G401 (cell line): Measurements from ENCODE around the gene GPRASP2. TPM values are rescaled to one million over a fixed set of nuclear protein-coding genes. Genes with fewer than 3 reads are reported as not detected.
"Not testable (repeated sequence)": the region's sequence is repeated elsewhere in the genome, so short reads cannot be mapped to it uniquely, and the experiment has no call there.

Source experiments
- DNase-seq: peaks from one replicate; pipeline ENCODE4 v3.0.0-alpha.2; 2015; ENCODE audit warnings: low spot score
- in situ Hi-C: cut with HindIII; loops from 2 replicates; pipeline ENCODE4 v1.10.0; 2016; ENCODE audit warnings: low sequenced_read_pairs, mixed read lengths
- total RNA-seq: library from RNA; depleted of rRNA; stranded (reverse); fragments of >200 nt; shearing (Covaris generic); gene quantifications from 2 replicates; pipeline ENCODE4 v1.2.3, GENCODE V29; 2014; rRNA removed

Gene GPRASP2
- total RNA-seq, result 21.1 and 43.9 TPM in 2 replicates

DNA sequence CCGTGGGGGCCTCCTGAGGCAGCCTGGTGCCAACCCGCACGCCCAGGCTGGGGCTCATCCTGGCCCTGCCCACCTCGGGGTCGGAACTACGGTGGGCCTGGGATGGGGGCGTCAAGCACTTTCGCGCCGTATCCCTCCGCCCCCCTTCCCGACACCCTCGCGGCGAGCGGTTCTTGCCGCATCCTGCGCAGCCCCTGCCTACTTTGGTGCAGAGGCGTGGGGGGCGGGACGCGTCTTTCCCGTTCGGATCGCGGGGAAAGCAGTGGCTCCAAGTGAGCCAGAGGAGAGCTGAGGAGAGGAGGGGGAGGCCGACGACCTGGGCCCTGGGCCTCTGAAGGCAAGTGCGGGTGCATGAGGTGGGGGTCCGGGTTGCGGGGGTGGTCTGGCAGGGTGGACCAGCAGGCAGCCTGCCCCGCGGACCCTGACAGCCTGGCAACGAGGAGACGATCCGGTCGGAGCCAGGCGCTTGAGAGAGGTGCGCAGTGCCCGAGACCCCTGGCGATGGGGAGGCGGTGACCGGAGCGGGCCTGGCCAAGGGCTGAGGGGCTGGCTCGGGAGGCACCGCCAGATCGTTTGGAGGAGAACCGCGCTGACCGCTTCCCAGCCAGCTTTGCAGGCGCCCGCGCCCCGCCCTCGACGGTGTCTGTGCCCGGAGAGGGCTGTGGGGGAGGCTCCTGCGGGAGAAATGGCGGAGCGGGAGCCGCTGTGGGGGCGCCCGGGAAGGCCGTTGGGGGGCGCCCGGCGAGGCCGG, at the start of gene GPRASP2:
Gene GPRASP2 (plus strand): TSS at position 233 of the 751 bp plus-strand sequence. CDS start 2,422 bp downstream, outside the sequence.
- DNase-seq, result peak; percentile 66
- in situ Hi-C loops, result no loop called here

DNA sequence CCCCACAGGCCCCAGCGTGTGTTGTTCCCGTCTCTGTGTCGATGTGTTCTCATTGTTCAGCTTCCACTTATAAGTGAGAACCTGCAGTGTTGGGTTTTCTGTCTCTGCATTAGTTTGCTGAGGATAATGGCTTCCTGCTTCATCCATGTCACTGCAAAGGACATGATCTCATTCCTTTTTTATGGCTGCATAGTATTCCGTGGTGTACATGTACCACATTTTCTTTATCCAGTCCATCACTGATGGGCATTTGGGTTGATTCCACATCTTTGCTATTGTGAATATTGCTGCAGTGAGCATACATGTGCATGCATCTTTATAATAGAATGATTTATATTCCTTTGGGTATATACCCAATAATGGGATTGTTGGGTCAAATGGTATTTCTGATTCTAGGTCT, 48.4 kb upstream of the GPRASP2 start:
- in situ Hi-C loops, DNase-seq: not testable (repeated sequence)

DNA sequence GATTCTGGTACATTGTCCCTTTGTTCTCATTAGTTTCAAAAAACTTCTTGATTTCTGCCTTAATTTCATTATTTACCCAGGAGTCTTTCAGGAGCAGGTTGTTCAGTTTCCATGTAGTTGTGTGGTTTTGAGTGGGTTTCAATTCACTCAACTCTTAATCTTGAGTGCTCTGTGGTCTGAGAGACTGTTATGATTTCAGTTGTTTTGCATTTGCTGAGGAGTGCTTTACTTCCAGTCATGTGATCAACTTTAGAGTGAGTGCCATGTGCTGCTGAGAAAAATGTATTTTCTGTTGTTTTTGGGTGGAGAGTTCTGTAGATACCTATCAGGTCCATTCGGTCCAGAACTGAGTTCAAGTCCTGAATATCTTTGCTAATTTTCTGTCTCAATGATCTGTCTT, 45.2 kb upstream of the GPRASP2 start:
- DNase-seq, in situ Hi-C loops: not testable (repeated sequence)

DNA sequence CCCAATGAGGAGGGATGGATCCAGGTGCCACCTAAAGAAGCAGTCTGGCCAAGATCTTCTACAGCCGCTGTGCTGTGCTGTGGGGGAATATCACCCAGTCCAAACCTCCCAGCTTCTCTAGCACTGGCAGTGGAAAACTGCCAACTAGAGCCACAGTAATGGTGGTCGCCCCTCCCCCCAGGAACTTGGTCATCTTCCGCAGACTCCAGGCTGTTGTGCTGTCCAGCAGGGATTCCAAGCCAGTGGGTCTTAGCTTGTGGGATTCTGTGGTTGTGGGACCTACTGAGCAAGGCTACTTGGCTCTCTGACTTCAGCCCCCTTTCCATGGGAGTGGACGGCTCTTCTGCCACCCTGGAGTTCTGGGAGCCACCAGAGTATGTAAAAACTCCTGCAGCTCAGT, 42.7 kb upstream of the GPRASP2 start:
- in situ Hi-C loops, result no loop called here
- no peak for DNase-seq

DNA sequence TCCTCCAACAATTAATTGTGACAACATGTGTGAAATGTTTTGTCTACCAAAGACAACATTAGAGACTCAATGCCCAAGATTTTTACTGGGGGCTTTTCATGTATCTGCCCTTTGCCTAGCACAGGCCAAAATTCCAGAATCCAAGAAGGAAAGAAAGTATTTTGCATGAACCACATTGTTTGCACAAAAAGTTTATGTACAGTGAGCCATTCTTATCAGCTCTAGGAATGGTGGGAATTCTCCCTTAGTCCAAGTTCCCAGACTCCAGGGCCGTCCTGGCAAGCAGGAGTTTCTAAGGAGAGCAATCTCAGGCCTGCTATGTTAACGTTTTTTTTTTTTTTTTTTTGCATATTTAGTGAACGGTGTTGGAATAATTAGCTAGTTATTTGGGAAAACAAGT, 39.4 kb upstream of the GPRASP2 start:
- DNase-seq, result no peak
- in situ Hi-C loops, result no loop called here

DNA sequence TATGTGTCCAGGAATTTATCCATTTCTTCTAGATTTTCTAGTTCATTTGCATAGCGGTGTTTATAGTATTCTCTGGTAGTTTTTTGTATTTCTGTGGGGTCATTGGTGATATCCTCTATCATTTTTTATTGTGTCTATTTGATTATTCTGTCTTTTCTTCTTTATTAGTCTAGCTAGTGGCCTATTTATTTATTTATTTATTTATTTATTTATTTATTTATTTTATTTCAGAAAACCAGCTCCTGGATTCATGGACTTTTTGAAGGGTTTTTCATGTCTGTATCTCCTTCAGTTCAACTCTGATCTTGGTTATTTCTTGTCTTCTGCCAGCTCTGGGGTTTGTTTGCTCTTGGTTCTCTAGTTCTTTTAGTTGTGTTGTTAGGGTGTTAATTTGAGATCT, 34.8 kb upstream of the GPRASP2 start:
- DNase-seq, in situ Hi-C loops: not testable (repeated sequence)

DNA sequence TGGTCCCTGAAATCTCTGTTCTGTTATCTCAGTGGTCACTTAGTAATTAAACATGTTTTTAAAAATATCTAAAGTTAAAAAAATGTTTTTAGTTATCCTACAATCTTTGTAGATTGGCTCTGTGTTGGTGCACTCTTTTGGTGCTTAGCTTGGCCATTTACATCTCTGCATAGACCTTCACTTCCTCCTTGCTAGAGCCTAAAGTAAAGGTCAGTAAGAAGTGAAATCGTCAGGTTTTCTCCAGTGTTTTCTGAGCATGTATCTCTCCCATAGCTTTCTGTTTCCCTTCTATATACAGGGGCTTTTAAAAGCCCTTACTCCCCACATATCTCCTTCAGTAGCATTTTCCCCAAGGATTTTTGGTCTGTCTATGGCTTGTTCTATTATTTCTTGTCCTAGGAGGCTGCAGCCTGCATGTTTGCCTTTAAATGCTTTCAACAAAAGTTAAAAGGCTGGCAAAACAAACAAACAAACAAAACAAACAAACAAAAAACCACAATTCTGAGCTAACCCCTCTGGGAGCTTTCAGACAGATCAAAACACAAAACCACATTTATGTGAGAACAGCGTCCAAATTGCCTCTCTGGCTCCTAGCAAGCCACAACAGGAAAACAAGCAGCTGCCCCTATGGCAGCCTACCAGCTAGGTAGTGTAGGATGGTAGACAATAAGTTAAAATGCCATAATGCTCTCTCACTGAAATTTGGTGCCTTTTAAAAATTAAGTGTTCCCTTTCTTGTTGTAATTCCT, 27.3 kb upstream of the GPRASP2 start:
- in situ Hi-C loops, result no loop called here
- peak; percentile 30 for DNase-seq

DNA sequence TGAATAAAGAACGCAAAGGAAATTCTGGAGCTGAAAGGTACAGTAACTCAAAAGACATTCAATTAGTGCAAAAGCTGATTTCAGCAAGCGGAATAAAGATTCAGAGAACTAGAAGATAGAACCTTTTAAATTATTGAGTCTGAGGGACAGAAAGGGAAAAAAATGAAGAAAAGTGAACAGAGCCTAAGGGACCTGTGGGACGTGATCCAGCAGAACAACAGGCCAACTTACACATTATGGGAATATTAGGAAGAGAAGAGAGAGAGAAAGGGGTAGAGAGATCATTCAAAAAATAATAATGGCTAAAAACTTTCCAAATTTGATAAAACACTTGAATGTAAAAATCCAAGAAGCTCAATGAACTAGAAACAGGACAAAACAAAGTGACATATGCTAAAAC, 17.5 kb upstream of the GPRASP2 start:
- no peak for DNase-seq
- in situ Hi-C loops, result no loop called here

DNA sequence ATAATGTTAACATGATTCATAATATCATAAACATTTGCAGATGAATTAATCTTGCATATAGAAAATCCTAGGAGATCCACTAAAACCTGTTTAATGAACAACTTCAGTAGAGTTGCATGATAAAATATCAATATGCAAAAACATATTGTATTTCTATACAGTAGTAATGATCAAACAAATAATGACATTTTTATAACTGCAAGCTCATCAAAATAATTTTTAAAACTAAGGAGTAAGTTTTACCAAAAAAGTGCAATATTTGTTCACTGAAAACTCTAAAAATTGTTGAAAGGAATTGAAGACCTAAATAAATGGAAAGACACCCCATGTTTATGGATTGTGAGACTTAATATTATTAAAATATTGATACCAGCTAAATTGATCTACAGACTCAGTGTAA, 15.9 kb upstream of the GPRASP2 start:
- in situ Hi-C loops, result no loop called here
- DNase-seq, result no peak

DNA sequence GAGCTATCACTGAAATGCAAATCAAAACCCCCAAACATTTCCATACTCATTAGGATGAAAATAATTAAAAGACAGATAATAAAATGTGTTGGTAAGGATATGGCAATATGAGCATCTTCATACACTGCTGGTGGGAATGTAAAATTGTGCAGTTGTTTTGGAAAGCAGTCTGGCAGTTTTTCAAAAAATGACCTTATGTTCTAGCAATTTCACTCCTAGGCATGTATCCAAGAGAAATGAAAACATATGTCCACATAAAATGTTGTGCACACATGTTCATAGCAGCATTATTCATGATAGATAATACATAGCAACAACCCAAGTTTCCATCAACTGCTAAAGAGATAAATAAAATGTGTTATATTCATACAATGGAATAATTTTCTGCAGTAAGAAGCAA, 14.8 kb upstream of the GPRASP2 start:
- in situ Hi-C loops, result no loop called here
- DNase-seq, result no peak

DNA sequence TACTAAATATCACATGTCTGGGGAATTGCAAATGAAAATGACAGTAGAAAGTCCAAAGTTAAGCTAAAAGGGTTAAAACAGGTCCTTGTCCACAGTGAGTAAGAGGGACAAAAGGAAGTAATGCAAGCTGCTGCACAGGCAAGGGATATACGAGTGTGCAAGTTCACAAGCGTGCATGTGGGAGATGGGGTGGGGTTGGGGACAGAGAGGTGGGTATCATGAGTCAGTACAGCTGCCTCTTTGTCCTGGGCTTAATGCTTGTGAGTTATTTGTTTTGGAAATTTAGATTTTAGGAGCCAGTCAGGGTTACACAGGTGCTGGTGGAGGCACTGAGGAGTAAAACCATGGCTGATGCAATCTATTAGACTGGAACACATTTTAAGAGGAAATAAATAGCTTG, 3.3 kb upstream of the GPRASP2 start:
- DNase-seq, result no peak
- in situ Hi-C loops, result no loop called here

DNA sequence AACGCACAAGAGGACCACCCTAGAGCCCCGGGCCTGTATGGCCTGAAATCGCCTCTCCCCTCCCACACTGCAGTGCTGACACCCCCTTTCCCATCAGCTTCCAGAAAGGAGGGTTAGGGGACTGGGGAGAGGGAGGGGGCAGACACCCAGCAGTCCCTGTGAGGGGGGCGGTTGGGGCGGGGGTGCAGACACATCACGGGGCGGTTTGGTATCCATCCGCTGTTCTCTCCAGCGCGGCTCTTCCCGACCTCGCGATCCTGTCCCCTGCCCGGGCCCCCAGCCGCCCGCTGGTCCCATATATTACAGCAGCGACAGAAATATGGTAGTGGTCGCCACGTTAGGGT, 404 bp upstream of the GPRASP2 start:
- in situ Hi-C loops, result no loop called here
- no peak for DNase-seq

DNA sequence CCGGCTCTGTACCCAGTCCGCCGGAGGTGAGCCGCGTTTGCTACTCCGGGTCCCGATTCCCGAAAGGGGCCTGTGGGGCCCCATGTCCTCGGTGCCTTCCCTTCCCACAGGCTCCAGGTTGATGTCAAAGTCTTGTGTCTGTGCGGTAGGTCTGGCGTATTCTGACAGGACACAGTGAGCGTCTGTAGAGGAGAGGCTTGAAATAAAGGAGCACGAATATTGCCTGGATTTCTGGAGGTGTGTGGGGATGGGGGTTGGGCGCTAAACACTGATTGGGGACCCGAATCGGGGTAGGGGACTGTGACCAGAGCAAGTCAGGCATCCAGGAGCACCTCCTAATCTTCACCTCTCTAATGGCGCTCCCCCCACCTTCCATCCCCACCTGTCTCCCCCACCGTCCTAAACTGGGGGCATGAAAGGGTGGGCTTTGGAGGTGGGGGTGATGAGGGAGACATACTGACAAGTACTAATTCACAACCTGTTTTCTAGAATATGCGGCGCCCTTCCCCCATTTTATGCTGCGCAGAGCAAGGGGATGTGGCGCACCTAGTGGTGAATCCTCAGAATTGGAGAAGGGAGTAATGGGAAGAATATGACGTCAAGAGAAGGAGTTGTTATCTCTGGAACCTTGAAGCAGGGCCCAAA, 855 bp downstream of the GPRASP2 start:
- DNase-seq, result peak; percentile 83
- in situ Hi-C loops, result no loop called here

DNA sequence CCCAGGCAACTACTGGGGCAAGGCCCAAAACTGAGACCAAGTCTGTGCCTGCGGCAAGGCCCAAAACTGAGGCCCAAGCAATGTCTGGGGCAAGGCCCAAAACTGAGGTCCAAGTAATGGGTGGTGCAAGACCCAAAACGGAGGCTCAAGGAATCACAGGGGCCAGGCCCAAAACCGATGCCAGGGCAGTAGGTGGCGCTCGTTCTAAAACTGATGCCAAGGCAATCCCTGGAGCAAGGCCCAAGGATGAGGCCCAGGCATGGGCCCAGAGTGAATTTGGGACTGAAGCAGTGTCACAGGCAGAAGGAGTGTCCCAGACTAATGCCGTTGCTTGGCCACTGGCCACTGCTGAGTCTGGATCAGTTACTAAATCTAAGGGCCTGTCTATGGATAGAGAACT, 2.7 kb downstream of the GPRASP2 start:
- in situ Hi-C loops, result no loop called here
- DNase-seq, result no peak

DNA sequence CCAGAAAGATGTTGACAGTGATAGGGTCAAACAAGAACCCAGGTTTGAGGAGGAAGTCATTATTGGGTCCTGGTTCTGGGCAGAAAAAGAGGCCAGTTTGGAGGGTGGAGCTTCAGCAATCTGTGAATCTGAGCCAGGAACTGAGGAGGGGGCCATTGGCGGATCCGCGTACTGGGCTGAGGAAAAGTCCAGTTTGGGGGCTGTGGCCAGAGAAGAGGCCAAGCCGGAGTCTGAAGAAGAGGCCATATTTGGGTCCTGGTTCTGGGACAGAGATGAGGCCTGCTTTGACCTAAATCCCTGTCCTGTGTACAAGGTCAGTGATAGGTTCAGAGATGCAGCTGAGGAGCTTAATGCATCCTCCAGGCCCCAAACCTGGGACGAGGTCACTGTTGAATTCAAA, 3.7 kb downstream of the GPRASP2 start:
- in situ Hi-C loops, result no loop called here

DNA sequence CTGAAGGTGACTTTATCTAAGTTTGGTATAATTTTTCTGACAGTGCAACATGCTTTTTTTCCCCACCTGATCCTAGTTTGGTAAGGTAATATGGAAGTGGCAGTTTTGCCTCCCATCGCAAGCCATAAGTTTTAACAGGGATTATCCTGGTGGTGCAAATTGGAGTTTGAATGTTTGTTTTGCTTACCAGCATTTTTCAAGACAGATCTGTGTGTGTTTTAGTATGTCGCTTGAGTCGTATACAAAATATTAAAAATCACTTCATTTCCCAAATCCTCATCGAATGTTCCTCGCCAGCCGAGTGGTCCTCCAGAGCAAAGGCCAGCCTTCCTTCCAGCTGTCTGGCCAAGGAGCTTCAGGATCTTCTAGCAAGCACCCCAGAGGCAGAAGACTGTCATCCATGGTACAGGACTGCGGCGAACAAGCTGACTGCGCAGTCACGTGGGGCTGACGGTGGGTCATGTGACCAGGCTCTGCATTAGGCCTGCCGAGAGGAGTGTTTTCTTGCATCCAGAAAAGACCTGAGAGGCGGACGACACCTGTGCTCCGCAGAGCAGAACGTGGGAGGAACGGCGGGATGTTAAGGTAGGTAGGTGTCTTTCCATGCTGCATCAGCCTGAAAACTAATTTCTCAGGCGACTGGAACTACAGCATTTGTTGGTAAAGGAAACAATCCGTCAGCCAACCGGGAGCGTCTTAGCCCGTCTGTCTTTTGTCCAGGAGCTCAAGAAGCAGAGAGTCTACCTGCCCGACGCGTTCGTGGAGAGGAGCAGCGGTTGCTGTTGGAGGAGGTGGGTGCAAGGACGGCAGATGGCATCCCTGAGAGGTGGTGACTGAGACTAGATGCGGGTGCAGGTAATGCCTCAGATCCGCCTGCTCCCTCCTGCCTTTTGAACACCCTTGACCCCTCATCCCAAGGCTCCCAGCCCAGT, 8.3 kb downstream of the GPRASP2 start, which contains the start of gene GPRASP3:
Gene GPRASP3 (plus strand): TSS at position 507 of the 932 bp plus-strand sequence. CDS start 28,253 bp downstream, outside the sequence.
- peak; percentile 86 for DNase-seq
- in situ Hi-C loops, result no loop called here

More for the DNA sequence above, 3.7 kb downstream of the GPRASP2 start:
- no peak for DNase-seq

DNA sequence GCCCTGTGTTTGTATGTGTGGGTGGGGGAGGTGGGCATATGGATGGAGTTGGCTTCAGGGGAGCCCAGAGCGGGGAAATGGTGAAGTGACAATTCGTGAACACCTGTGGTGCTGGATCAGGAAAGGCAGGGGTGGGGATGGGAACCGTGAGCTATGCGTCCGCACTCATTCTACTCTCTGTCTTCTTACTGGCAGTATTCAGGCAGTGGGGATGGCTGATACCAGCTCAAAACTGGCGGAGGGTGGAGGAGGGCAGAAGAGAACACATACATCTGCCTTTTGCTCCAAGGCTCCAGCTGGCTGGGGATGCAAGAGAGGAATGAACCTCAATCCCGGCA, 8.9 kb downstream of the GPRASP2 start:
- DNase-seq, result peak; percentile 32
- in situ Hi-C loops, result not testable (repeated sequence)

DNA sequence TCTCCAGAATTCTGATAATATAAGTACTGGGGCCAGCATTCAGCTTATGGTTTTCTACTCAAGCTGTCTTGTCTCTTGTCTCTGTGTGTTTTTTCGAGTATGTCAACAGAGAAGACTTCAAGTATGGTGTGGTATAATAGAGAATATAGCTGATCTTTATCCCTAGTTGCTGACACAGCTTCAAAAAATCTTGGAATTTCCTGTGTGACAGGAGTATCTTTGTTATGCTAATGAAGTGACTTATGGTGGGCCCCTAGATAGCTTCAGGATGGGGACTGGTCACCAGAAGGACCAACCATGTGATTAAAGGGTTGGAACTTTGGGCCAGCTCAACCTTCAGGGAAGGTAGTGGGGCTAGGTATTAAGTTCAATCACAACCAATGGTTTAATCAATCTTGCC, 11.2 kb downstream of the GPRASP2 start:
- no peak for DNase-seq
- in situ Hi-C loops, result no loop called here

DNA sequence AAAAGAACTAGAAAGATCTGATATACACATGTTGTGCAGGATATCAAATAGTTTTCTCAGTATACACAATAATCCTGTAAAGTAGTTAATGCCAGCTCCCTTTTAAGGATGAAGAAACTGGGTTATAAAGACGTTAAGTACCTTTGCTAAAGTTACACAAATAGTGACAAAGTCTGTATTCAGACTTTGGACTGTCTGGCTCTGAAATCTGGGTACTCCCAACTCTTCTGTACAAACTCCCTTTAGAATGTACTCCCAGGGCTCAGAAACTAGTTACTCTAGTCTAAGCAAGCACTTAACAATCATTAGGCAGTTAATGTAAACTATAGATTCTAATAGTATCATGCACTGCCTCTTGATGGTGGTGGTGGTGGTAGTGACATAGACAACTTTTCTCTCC, 15.5 kb downstream of the GPRASP2 start:
- DNase-seq, result no peak
- in situ Hi-C loops, result no loop called here
